ENCODE results near the gene URB2.

DNA sequence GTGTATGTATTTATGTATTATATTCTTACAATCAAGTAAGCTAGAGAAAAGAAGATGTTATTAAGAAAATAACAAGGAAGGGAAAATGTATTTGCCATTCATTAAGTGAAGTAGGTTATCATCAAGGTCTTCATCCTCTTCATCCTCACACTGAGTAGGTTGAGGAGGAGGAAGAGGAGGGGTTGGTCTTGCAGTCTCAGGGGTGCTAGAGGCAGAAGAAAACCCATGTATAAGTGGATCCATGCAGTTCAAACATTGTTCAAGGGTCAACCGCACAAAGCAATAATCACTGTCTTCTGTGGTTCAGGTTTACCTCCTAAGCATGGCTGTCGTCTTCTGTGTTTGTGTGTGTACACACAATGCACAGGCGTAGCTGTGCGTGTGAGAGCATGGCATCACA is 16.9 kb downstream of the URB2 start:
- TF ChIP-seq, protein P1, sequence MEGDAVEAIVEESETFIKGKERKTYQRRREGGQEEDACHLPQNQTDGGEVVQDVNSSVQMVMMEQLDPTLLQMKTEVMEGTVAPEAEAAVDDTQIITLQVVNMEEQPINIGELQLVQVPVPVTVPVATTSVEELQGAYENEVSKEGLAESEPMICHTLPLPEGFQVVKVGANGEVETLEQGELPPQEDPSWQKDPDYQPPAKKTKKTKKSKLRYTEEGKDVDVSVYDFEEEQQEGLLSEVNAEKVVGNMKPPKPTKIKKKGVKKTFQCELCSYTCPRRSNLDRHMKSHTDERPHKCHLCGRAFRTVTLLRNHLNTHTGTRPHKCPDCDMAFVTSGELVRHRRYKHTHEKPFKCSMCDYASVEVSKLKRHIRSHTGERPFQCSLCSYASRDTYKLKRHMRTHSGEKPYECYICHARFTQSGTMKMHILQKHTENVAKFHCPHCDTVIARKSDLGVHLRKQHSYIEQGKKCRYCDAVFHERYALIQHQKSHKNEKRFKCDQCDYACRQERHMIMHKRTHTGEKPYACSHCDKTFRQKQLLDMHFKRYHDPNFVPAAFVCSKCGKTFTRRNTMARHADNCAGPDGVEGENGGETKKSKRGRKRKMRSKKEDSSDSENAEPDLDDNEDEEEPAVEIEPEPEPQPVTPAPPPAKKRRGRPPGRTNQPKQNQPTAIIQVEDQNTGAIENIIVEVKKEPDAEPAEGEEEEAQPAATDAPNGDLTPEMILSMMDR (IDR thresholded peaks at IDR 0.05) = no peak
- no peak for TF ChIP-seq POLR2A (IDR thresholded peaks at IDR 0.05)
